Endothelial cell of umbilical vein (primary cell): ENCODE results near the gene LMNA. TPM values are rescaled to one million over a fixed set of nuclear protein-coding genes. Genes with fewer than 3 reads are reported as not detected.

Experiments used
- BruUV-seq: library from RNA; stranded (reverse); fragments of 400-500 nt; replicated peaks from 2 replicates; lab custom pipeline; 2021; lab: Mats Ljungman, UMichigan
- CTCF ChIA-PET: fragments of 300-600, 350-600 bp; sonication (Branson Sonifier 250); formaldehyde crosslinking; loops from one replicate; lab custom pipeline; 2021; ENCODE audit warnings: antibody characterized with exemption, inconsistent platforms; lab: Charles Lee
- POLR2A ChIA-PET: fragments of 300-600, 350-600 bp; sonication (Branson Sonifier 250); formaldehyde crosslinking; loops from one replicate; lab custom pipeline; 2021; ENCODE audit warnings: antibody characterized with exemption, inconsistent platforms; lab: Charles Lee
- DNase-seq: peaks from one replicate; pipeline ENCODE4 v3.0.0-alpha.2; 2011; ENCODE audit warnings: low read depth, low spot score
- FAIRE-seq: peaks from 2 replicates; lab custom pipeline; 2011; peaks lifted over from hg19 to GRCh38; lab: Jason Lieb, UNC
- H2AFZ ChIP-seq: 2 replicates; pipeline ENCODE4 v1.6.0; 2012; ENCODE audit warnings: low read depth, low read length, control low read depth, inconsistent platforms
- H3K27ac ChIP-seq: 2 replicates; pipeline ENCODE4 v1.5.1; 2011; ENCODE audit warnings: low read depth, mild to moderate bottlenecking, control low read depth, low read length, moderate library complexity; ENCODE audit not compliant: insufficient read depth
- H3K27me3 ChIP-seq, 2 experiments: 2 replicates each; pipeline versions ENCODE4 v1.6.0 to v1.6.1; 2011; ENCODE audit warnings: low read length in 2 of 2, mixed read lengths in 1 of 2; ENCODE audit not compliant: control insufficient read depth in 2 of 2, insufficient read depth in 2 of 2
- H3K36me3 ChIP-seq, 2 experiments: 2 replicates in 1 of 2; 3 replicates in 1 of 2; pipeline ENCODE4 v1.5.1; 2011; ENCODE audit warnings: low read length in 2 of 2, mild to moderate bottlenecking in 1 of 2, moderate library complexity in 1 of 2; ENCODE audit not compliant: control insufficient read depth in 2 of 2, insufficient read depth in 2 of 2; ENCODE audit errors: extremely low read depth in 1 of 2
- H3K4me1 ChIP-seq: 3 replicates; pipeline ENCODE4 v1.5.1; 2011; ENCODE audit warnings: mild to moderate bottlenecking, low read length; ENCODE audit not compliant: control insufficient read depth, insufficient read depth; ENCODE audit errors: extremely low read depth
- H3K4me2 ChIP-seq: 2 replicates; pipeline ENCODE4 v1.6.1; 2011; ENCODE audit warnings: low read length, control low read depth, mixed read lengths; ENCODE audit not compliant: insufficient read depth
- H3K4me3 ChIP-seq, 3 experiments: fragments of 200-600 bp in 1 of 3; sonication (generic), shearing (Covaris generic) in 1 of 3; replicated peaks in 1 of 3; 2 replicates each; pipeline ENCODE4 v1.5.1; 2011 to 2016; ENCODE audit warnings: control low read depth in 3 of 3, low read length in 3 of 3, mild to moderate bottlenecking in 2 of 3, inconsistent platforms in 1 of 3, low read depth in 1 of 3, moderate library complexity in 1 of 3; ENCODE audit not compliant: insufficient read depth in 1 of 3
- H3K79me2 ChIP-seq: 2 replicates; pipeline ENCODE4 v1.6.0; 2012; ENCODE audit warnings: low read length, inconsistent platforms; ENCODE audit not compliant: control insufficient read depth, insufficient read depth
- H3K9ac ChIP-seq: replicated peaks from 2 replicates; pipeline ENCODE3; 2011; ENCODE audit warnings: low read length, control low read depth; ENCODE audit not compliant: insufficient read depth; ENCODE audit errors: extremely low read depth
- H3K9me1 ChIP-seq: replicated peaks from 3 replicates; pipeline ENCODE4 v1.6.0; 2011; ENCODE audit warnings: mild to moderate bottlenecking, low read length; ENCODE audit not compliant: control insufficient read depth, insufficient read depth; ENCODE audit errors: extremely low read depth
- H3K9me3 ChIP-seq: replicated peaks from 2 replicates; pipeline ENCODE4 v1.5.1; 2012; ENCODE audit warnings: low read length, inconsistent platforms; ENCODE audit not compliant: control insufficient read depth, insufficient read depth
- H4K20me1 ChIP-seq: replicated peaks from 2 replicates; pipeline ENCODE3; 2011; ENCODE audit warnings: mild to moderate bottlenecking, low read length; ENCODE audit not compliant: control insufficient read depth, insufficient read depth; ENCODE audit errors: extremely low read depth
- EZH2 ChIP-seq: IDR thresholded peaks from 2 replicates; pipeline ENCODE4 v1.6.1; 2012; ENCODE audit warnings: borderline replicate concordance, low read depth, mild to moderate bottlenecking, moderate library complexity, low read length, inconsistent platforms; ENCODE audit not compliant: severe bottlenecking
- GATA2 ChIP-seq: IDR thresholded peaks from 2 replicates; pipeline ENCODE4 v1.7.0; 2011; ENCODE audit warnings: low read depth, mild to moderate bottlenecking, moderate library complexity, mixed read lengths, low read length; ENCODE audit not compliant: insufficient read length, insufficient read depth
- MYC ChIP-seq: IDR thresholded peaks from one replicate; pipeline ENCODE4 v1.6.1; 2011; ENCODE audit warnings: mild to moderate bottlenecking, low read depth, low read length
- POLR2AphosphoS5 ChIP-seq: IDR thresholded peaks from 2 replicates; pipeline ENCODE4 v1.6.1; 2012; ENCODE audit warnings: low read depth, mild to moderate bottlenecking, control low read depth, low read length, moderate library complexity; ENCODE audit not compliant: insufficient read depth
- dilution Hi-C: fragments of 300-500 bp; cut with MboI; formaldehyde crosslinking; loops from one replicate; pipeline ENCODE4 v1.15.0; 2019; ENCODE audit warnings: low sequenced_read_pairs; ENCODE audit not compliant: extremely low pct_ligation_motif_present
- intact Hi-C: fragments of 100-400 bp; cut with micrococcal nuclease; formaldehyde crosslinking; loops from one replicate; pipeline ENCODE4 v1.10.0; 2022
- polyA plus RNA-seq, 4 experiments: library from polyadenylated mRNA; depleted of rRNA in 3 of 4; stranded (reverse) in 3 of 4; unstranded in 1 of 4; fragments of >200 nt; gene quantifications; 2 replicates each; pipeline versions ENCODE4 v1.2.1 to v1.2.3, GENCODE V29; 2011 to 2012; ENCODE audit warnings: missing spikeins in 1 of 4
- total RNA-seq: library from RNA; stranded (reverse); gene quantifications from 2 replicates; pipeline ENCODE4 v1.2.3, GENCODE V29; 2021
- TF ChIP-seq, protein P1 (sequence below): IDR thresholded peaks from 2 replicates; pipeline ENCODE4 v1.6.1; 2011; ENCODE audit not compliant: insufficient read depth, insufficient read length

Gene LMNA
- total and polyA plus RNA-seq, 2 donors (not counting 3 experiments of a cell fraction or from before 2014, with no cell fraction given), result 371 to 742 TPM

DNA sequence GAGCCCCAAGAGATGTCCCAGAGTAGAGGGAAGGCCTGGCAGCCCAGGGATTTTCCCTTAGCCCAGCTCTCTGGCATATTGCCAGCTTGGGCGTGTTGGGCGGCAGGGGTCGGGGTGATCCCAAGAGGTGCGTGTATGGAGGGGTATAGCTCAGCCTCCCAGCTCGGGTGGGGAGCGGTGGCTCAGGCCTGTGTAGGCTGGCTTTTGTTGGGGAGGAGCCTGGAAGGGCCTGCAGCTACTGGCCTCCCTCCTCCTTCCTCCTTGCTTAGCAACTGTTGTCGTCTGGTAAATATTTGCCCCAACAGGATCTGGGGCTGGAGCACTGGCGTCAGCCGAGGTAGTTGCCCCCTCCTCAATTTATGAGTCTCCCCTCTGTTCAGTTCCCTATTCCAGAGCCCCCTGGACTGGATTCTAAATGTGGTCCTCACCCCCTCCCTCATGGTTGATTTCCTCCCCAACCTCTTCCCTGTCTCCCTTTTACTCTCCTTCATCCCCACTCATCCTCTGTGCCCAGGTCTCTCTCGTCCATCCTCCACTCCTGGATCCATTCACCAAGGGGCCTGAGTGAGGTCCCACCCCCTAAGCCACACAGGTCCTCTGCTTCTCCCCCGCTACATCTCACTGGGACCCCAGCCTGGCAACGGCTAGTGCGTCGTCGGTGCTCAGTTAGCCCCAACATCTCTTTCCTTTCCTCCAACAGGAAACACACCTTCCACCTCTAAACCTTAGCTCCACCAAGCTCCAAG, 10.3 kb upstream of the LMNA start:
- BruUV-seq, result no TSS peak
- dilution Hi-C loops (no loop called here), intact Hi-C loops (loop anchor here (5.0 kb wide), 1 partner anchor 108 kb away; the partner anchor contains the start of gene PMF1)
- no peak overlapping the region for H3K4me3 ChIP-seq
- DNase-seq (peak; percentile 91), FAIRE-seq (peak; percentile 92)
- H3K36me3 ChIP-seq, result no peaks in the 10 kb centered on the region
- H3K9me1 ChIP-seq, result no peaks in the 10 kb centered on the region
- H3K27ac ChIP-seq, result peak overlapping the region; percentile 97
- no peaks in the 10 kb centered on the region for H3K79me2 ChIP-seq
- H2AFZ ChIP-seq, result no peak overlapping the region
- peak overlapping the region; percentile 23 for H3K4me2 ChIP-seq
- H3K4me1 ChIP-seq, result peaks cover 57% of the 10 kb centered on the region
- ChIA-PET CTCF (interaction anchor here (11.8 to 21.0 kb wide), 2 partner anchors 13 to 27 kb away, joined by 283 to 627 read pairs; partner anchors contain the start of gene LMNA), POLR2A (interaction anchor here (1.0 to 2.2 kb wide), 2 partner anchors 10 to 26 kb away, joined by 3 to 17 read pairs; partner anchors contain the start of gene LMNA)
- TF ChIP-seq, protein P1, sequence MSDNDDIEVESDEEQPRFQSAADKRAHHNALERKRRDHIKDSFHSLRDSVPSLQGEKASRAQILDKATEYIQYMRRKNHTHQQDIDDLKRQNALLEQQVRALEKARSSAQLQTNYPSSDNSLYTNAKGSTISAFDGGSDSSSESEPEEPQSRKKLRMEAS, result no peak
- TF ChIP-seq GATA2, result no peak
- H3K9ac ChIP-seq, result peak overlapping the region; percentile 88
- H4K20me1 ChIP-seq, result no peaks in the 10 kb centered on the region
- no peaks in the 10 kb centered on the region for H3K9me3 ChIP-seq
- H3K27me3 ChIP-seq, result no peaks in the 10 kb centered on the region

DNA sequence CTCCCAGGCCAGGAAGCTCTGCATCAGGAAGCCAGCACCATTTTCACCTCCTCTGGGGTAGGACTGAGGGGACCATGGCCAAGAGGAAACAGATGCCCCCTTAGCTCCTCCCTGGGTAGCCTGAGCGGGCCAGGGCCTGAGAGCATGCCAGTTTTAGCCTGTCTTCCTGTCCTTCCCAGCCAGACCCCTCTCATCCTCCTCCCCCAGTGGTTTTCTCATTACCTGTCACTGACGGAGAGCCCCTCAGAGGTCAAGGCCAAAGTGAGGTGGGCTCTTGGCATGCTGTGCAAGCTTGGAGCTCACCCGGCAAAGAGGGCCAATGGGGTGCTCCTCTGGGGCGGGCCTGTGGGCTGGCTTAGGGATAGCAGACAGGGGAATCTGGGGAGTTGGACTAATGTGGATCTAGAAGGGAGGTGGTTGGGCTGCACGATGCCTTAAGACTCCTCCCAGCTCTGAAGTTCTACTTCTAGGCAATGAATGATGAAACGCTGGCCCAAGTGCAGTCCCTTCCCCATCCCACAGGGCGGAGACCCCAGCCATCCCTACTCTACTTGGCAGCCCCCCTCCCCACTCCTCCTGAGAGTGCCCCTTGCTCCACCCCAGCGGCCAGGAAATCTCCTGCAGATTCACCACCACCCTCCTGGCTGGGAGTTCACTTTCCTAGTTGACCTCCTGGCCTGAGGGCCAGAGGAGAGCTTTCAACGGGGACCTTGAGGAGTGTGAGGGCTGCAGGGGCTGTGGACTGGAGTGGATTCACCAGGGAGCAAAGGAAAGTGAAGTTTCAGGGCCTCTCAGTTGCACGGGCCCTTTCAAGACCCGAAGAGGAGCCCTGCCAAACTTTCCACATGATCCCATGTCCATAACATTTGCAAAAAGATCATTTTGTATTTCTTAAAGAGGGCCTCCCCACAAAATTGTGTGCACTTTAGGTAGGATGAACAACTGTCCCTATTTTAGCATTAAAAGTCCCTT, 9.4 kb upstream of the LMNA start:
- FAIRE-seq (no peak), DNase-seq (peak; percentile 44)
- intact Hi-C loops (loop anchor here (5.0 kb wide), 1 partner anchor 107 kb away; the partner anchor contains the start of gene PMF1), dilution Hi-C loops (no loop called here)
- Histone ChIP-seq H3K79me2 (no peaks in the 10 kb centered on the region), H3K27me3 (no peaks in the 10 kb centered on the region), H3K4me2 (no peak overlapping the region), H3K9me1 (no peaks in the 10 kb centered on the region), H3K9me3 (no peaks in the 10 kb centered on the region), H2AFZ (no peak overlapping the region), H3K4me1 (peaks cover 57% of the 10 kb centered on the region), H3K9ac (peak overlapping the region; percentile 88), H3K27ac (peak overlapping the region; percentile 97), H4K20me1 (no peaks in the 10 kb centered on the region), H3K4me3 (no peak overlapping the region), H3K36me3 (no peaks in the 10 kb centered on the region)
- TF ChIP-seq, protein P1, result no peak
- no peak for TF ChIP-seq EZH2
- no peak for TF ChIP-seq MYC
- no peak for TF ChIP-seq POLR2AphosphoS5
- no TSS peak for BruUV-seq
- ChIA-PET CTCF (interaction anchor here (11.8 to 21.0 kb wide), 2 partner anchors 12 to 26 kb away, joined by 283 to 627 read pairs; partner anchors contain the start of gene LMNA), POLR2A (no interaction called here)
